Transverse colon (tissue), 4 donors: ENCODE measurements around the gene SARDH.

ENCODE experiments used
- POLR2A ChIP-seq: fragments of 450-650 bp; IDR thresholded peaks from one replicate; pipeline ENCODE4 v1.6.1; 2016; ENCODE audit warnings: antibody characterized with exemption, mild to moderate bottlenecking, moderate library complexity
- POLR2AphosphoS5 ChIP-seq, 3 donors: sonication (generic); formaldehyde crosslinking; IDR thresholded peaks; one replicate each; pipeline ENCODE4 v1.6.1; 2016; ENCODE audit warnings: antibody characterized with exemption in 3 of 3
- TF ChIP-seq, protein P1 (sequence below), 5 experiments: fragments of 200-600 bp in 3 of 5; fragments of 450-650 bp in 2 of 5; sonication (generic) in 3 of 5; IDR thresholded peaks; 1 replicate in 2 of 5; 2 replicates in 3 of 5; pipeline ENCODE4 v1.5.1; 2016 to 2017; ENCODE audit warnings: antibody characterized with exemption in 5 of 5, inconsistent platforms in 3 of 5, mild to moderate bottlenecking in 2 of 5, moderate library complexity in 1 of 5

GRCh38 chr9:133715866-133716563 is 22.1 kb downstream of the SARDH start:
- TF ChIP-seq POLR2AphosphoS5 (IDR thresholded peaks at IDR 0.05) (no peak), POLR2A (no peak)
- TF ChIP-seq, protein P1, sequence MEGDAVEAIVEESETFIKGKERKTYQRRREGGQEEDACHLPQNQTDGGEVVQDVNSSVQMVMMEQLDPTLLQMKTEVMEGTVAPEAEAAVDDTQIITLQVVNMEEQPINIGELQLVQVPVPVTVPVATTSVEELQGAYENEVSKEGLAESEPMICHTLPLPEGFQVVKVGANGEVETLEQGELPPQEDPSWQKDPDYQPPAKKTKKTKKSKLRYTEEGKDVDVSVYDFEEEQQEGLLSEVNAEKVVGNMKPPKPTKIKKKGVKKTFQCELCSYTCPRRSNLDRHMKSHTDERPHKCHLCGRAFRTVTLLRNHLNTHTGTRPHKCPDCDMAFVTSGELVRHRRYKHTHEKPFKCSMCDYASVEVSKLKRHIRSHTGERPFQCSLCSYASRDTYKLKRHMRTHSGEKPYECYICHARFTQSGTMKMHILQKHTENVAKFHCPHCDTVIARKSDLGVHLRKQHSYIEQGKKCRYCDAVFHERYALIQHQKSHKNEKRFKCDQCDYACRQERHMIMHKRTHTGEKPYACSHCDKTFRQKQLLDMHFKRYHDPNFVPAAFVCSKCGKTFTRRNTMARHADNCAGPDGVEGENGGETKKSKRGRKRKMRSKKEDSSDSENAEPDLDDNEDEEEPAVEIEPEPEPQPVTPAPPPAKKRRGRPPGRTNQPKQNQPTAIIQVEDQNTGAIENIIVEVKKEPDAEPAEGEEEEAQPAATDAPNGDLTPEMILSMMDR (IDR thresholded peaks at IDR 0.05): peak in 1 of 5 experiments; percentile 10
